ENCODE measurements around the gene RASGEF1C.

GRCh38 chr5:180222056-180222455 is 13.0 kb upstream of the RASGEF1C start:
- TF ChIP-seq CTCF (IDR thresholded peaks at IDR 0.05) (no peak), POLR2A (IDR thresholded peaks at IDR 0.05) (no peak), POLR2AphosphoS5 (IDR thresholded peaks at IDR 0.05) (no peak)
